GM19467 (cell line): ENCODE data around the gene SECISBP2L.

ENCODE experiments used
- ATAC-seq: cut with Tn5 transposase; IDR thresholded peaks from one replicate; pipeline ENCODE4 v1.9.1; 2021; ENCODE audit warnings: mild to moderate bottlenecking, moderate library complexity; ENCODE audit not compliant: unreplicated experiment

Gene SECISBP2L

DNA sequence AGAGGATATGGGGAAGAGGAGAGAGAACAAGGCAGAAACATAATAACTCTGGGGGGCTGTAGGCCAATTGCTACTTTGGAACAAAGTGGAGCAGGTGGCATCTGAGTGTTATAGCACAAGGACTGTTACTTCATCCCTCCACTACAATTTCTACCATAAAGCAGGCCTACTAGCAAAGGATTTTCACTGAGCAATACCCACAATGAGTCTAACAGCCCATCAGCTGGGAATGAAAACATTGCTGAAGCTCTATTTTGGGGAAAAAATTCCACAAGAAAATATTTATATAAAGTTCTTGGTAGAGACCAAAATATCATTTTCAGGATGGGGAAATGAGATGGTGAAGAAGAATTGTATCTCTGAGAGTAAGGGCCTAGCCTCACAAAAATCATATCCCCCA, 78.9 kb downstream of the SECISBP2L start:
- no peak for ATAC-seq

GRCh38 chr15:48966595-48967301, 79.5 kb downstream of the SECISBP2L start:
- peak; percentile 68 for ATAC-seq

GRCh38 chr15:48965972-48966371, 80.3 kb downstream of the SECISBP2L start:
- ATAC-seq = peak; percentile 69

GRCh38 chr15:48964898-48965297, 81.3 kb downstream of the SECISBP2L start:
- no peak for ATAC-seq

- ATAC-seq = no peak
These were observed 82.6 kb downstream of the SECISBP2L start, which contains the start of gene SHC4 for GRCh38 chr15:48963524-48964113. TSS of gene SHC4 (minus strand) at chr15:48963919. CDS start at chr15:48963015, 904 bp downstream.

DNA sequence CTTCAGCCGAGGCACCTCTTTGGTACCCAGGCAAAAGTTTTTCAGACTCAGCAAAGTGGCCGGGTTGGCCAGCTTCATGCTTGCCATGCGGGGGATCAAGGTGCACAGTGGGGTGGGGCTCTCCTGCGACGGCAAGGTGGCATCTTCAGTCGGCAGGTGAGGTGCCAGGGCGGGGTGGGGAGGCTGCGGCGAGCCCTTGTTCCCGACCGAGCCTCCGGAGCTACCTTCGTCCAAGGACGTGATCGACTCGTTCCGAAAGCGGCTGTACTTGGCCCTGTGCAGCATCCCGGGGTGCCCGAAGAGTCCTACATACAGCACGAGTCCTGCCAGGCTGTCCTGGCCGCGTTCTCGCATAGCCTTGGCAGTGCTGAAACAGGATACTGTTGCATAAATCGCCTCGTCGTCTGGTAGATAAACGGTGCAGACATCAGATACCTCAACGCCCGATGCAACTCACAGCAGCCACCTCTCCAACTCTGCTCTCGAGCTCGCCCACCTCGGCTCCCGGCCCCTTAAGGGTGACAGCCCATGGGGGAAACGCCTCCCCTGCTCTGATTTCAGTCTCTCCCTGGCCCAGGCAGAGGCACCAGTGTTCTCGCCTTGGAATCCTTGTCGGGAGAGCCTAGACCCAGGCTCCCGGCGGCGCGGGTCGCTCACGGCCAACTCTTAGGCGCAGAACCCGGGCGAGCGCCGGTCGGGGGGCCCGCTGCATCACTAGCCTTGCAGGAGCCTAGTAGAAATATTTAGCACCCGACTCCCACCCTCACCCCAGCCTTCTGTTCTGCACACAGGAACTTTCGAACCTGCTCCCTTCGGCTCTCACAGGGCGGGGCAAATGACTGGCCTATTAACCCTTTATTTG, 83.4 kb downstream of the SECISBP2L start:
- ATAC-seq = no peak

GRCh38 chr15:48955967-48956366, 90.3 kb downstream of the SECISBP2L start:
- no peak for ATAC-seq

DNA sequence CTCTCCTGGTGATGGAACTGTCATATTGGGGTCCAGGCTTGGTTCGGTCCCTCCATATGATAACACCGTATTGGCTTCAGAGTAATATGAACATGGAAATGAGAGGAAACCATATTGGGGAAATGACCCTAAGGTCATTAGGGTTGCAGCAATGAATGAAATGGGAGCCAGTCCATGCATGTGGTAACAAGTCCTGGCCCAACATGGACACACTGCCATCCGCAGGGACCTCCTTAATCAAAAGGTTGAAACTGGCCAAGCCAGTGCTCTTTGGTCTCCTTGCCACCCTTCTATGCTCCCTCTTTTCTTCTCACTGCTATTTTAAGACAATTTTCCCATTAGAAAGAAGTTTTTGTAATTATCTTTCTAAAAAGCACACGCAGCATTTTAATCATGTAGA, 90.9 kb downstream of the SECISBP2L start:
- ATAC-seq = no peak

GRCh38 chr15:48954538-48954937, 91.7 kb downstream of the SECISBP2L start:
- ATAC-seq = no peak

DNA sequence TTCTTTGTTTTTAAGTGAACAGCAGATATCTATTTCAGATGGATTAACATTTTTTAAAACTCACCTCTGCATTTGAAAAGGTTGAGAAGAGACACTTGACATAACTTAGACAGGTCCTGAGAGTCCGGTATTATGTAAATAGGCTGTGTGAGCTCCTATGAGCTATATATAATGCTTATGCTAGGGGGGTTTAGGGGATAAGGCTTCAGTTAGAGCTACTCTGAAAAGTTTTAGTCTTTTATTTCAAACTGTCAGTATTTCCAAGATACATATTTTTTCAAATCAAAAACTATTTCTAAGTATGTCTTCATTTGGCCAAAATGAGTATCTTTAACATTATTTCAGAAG, 99.4 kb downstream of the SECISBP2L start:
- ATAC-seq = no peak

DNA sequence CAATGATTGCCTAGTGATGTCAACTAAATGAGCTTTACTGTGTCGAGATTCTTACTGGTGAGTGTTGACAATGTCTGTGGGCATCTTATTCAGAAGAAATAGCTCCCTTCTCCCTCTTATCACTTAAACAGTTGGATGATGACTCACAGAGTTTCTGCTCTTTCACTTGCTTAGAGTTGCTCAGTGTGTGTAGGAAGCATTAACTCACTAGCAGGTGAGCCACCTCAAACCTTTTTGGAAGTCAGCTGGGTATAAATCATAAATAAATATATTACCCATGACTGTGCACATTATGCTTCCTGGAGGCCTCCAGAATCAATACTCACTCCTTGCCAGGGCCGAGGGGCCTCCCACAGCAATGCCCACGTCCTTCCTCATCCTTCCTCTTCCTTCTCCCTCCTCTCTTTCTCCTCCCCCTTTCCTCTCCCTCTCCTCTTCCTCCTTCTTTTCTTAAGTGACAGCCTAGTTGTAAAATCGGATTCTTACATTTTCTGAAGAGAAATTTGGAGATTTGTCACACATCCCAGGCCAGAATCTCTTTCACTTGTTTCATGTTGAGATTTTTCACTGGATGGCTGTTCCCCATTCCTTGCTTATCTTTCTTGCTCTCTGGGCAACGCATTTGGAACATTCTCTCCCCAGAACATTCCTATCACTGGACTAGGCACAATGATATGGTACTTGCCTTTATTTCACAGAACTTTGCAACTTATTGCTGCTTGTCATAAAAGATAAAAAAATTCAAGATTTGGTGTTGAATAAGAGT, 100.0 kb downstream of the SECISBP2L start:
- ATAC-seq = no peak

DNA sequence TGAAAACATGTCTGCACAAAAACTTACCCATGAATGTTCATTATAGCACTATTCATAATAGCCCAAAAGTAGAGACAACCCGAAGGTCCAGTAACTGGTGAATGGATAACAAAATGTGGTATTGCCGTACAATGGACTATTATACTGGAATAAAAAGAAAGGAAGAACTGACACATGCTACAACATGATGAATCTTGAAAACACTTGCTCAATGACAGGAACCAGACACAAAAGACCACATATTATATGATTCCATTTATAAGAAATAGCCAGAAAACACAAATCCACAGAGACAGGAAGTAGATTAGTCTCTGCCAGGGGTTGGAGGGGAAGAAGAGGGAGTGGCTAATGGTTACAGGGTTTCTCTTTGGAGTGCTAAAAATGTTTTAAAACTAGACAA, 100.9 kb downstream of the SECISBP2L start:
- ATAC-seq = no peak

GRCh38 chr15:48941904-48942303, 104.3 kb downstream of the SECISBP2L start:
- no peak for ATAC-seq

- peak; percentile 84 for ATAC-seq
These were observed 105.7 kb downstream of the SECISBP2L start for GRCh38 chr15:48940508-48940907.

DNA sequence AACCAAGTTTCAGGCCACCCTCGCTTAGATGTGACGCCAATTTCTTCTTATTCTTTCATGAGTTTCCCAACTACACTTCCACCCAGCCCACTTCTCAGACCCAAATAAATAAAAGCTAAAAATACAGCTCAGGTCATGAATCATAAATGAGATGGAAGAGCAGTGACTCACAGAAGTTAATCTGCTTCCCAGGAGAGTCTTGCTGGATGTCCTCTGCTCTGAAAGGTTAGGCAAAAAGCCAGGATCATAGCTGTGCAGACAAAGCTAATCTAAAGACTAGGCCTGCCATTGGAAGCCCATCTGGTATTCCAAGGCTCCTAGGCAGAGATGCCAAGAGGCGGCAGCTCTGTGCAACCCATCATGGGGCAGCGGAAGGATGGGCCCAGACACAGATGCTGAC, 106.6 kb downstream of the SECISBP2L start:
- no peak for ATAC-seq
